ENCODE results near the gene STARD10.

GRCh38 chr11:72745925-72746550 is 47.8 kb downstream of the STARD10 start:
- no peak for TF ChIP-seq CTCF (IDR thresholded peaks at IDR 0.05)
- no peak for TF ChIP-seq POLR2A (IDR thresholded peaks at IDR 0.05)
